ENCODE measurements around the gene LTBP1. TPM values are rescaled to one million over a fixed set of nuclear protein-coding genes. Genes with fewer than 3 reads are reported as not detected.

Gene LTBP1
- total RNA-seq, 1 donor from 2014 or later = 29.7 TPM

- Histone ChIP-seq H3K4me3 (ENCODE audit: insufficient read depth, low read depth, low read length) (no peak overlapping the region), H2AFZ (ENCODE audit: low read depth, low read length) (no peak overlapping the region), H3K27me3 (ENCODE audit: insufficient read depth, low read length) (no peaks in the 10 kb centered on the region), H4K20me1 (ENCODE audit: insufficient read depth, low read length) (no peaks in the 10 kb centered on the region), H3K9me3 (ENCODE audit: insufficient read depth, low read depth, low read length) (no peaks in the 10 kb centered on the region), H3K4me1 (ENCODE audit: insufficient read depth, low read length) (peaks cover 16% of the 10 kb centered on the region), H3K9ac (ENCODE audit: low read length) (peak overlapping the region; percentile 35), H3K27ac (ENCODE audit: low read depth, low read length) (peak overlapping the region; percentile 55), H3K4me2 (ENCODE audit: low read length) (peak overlapping the region; percentile 17), H3K79me2 (ENCODE audit: insufficient read depth, low read length) (peaks cover 6% of the 10 kb centered on the region), H3K36me3 (ENCODE audit: insufficient read depth, low read length) (no peaks in the 10 kb centered on the region)
- TF ChIP-seq CTCF (IDR thresholded peaks at IDR 0.05; ENCODE audit: insufficient read depth, low read depth, low read length) = no peak
- no peak for TF ChIP-seq EZH2 (IDR thresholded peaks at IDR 0.05; ENCODE audit: insufficient read depth, low read length)
- DNase-seq (ENCODE audit: low read depth) (peak; percentile 76), FAIRE-seq (peak; percentile 26)
- H3K27ac Mint-ChIP-seq (ENCODE audit: unreplicated experiment) = no peak overlapping the region
- H3K4me3 Mint-ChIP-seq (ENCODE audit: unreplicated experiment) = no peak overlapping the region
- H3K4me1 Mint-ChIP-seq (ENCODE audit: low read depth, unreplicated experiment) = peaks cover 9% of the 10 kb centered on the region
- no peaks in the 10 kb centered on the region for H3K27me3 Mint-ChIP-seq (ENCODE audit: low read depth, unreplicated experiment)
- peaks cover 2% of the 10 kb centered on the region for H3K9me3 Mint-ChIP-seq (ENCODE audit: unreplicated experiment)
- no peaks in the 10 kb centered on the region for H3K36me3 Mint-ChIP-seq (ENCODE audit: low read depth, unreplicated experiment)
Observed at GRCh38 chr2:33236482-33237385, 290.0 kb downstream of the LTBP1 start.

GRCh38 chr2:33238111-33238510, 291.4 kb downstream of the LTBP1 start:
- Mint-ChIP-seq H3K27ac (ENCODE audit: unreplicated experiment) (no peak overlapping the region), H3K36me3 (ENCODE audit: low read depth, unreplicated experiment) (no peaks in the 10 kb centered on the region), H3K9me3 (ENCODE audit: unreplicated experiment) (peaks cover 2% of the 10 kb centered on the region), H3K27me3 (ENCODE audit: low read depth, unreplicated experiment) (no peaks in the 10 kb centered on the region), H3K4me3 (ENCODE audit: unreplicated experiment) (no peak overlapping the region), H3K4me1 (ENCODE audit: low read depth, unreplicated experiment) (peaks cover 9% of the 10 kb centered on the region)
- Histone ChIP-seq H3K9ac (ENCODE audit: low read length) (peak overlapping the region; percentile 48), H3K27me3 (ENCODE audit: insufficient read depth, low read length) (no peaks in the 10 kb centered on the region), H3K27ac (ENCODE audit: low read depth, low read length) (peak overlapping the region; percentile 62), H4K20me1 (ENCODE audit: insufficient read depth, low read length) (no peaks in the 10 kb centered on the region), H3K79me2 (ENCODE audit: insufficient read depth, low read length) (peaks cover 6% of the 10 kb centered on the region), H3K9me3 (ENCODE audit: insufficient read depth, low read depth, low read length) (no peaks in the 10 kb centered on the region), H3K36me3 (ENCODE audit: insufficient read depth, low read length) (no peaks in the 10 kb centered on the region), H3K4me1 (ENCODE audit: insufficient read depth, low read length) (peaks cover 26% of the 10 kb centered on the region), H2AFZ (ENCODE audit: low read depth, low read length) (no peak overlapping the region), H3K4me3 (ENCODE audit: insufficient read depth, low read depth, low read length) (no peak overlapping the region), H3K4me2 (ENCODE audit: low read length) (no peak overlapping the region)
- no peak for TF ChIP-seq CTCF (IDR thresholded peaks at IDR 0.05; ENCODE audit: insufficient read depth, low read depth, low read length)
- no peak for TF ChIP-seq EZH2 (IDR thresholded peaks at IDR 0.05; ENCODE audit: insufficient read depth, low read length)
- FAIRE-seq = peak; percentile 63
- DNase-seq (ENCODE audit: low read depth) = peak; percentile 73

GRCh38 chr2:33240178-33240577, 293.4 kb downstream of the LTBP1 start:
- Histone ChIP-seq H2AFZ (ENCODE audit: low read depth, low read length) (no peak overlapping the region), H3K27ac (ENCODE audit: low read depth, low read length) (peak overlapping the region; percentile 61), H3K4me3 (ENCODE audit: insufficient read depth, low read depth, low read length) (no peak overlapping the region), H3K4me1 (ENCODE audit: insufficient read depth, low read length) (peaks cover 28% of the 10 kb centered on the region), H3K79me2 (ENCODE audit: insufficient read depth, low read length) (peaks cover 6% of the 10 kb centered on the region), H3K9ac (ENCODE audit: low read length) (no peak overlapping the region), H3K4me2 (ENCODE audit: low read length) (no peak overlapping the region), H3K9me3 (ENCODE audit: insufficient read depth, low read depth, low read length) (no peaks in the 10 kb centered on the region), H3K36me3 (ENCODE audit: insufficient read depth, low read length) (no peaks in the 10 kb centered on the region), H3K27me3 (ENCODE audit: insufficient read depth, low read length) (no peaks in the 10 kb centered on the region), H4K20me1 (ENCODE audit: insufficient read depth, low read length) (no peaks in the 10 kb centered on the region)
- Mint-ChIP-seq H3K9me3 (ENCODE audit: unreplicated experiment) (peaks cover 2% of the 10 kb centered on the region), H3K27ac (ENCODE audit: unreplicated experiment) (peak overlapping the region; percentile 58), H3K27me3 (ENCODE audit: low read depth, unreplicated experiment) (no peaks in the 10 kb centered on the region), H3K4me1 (ENCODE audit: low read depth, unreplicated experiment) (peaks cover 18% of the 10 kb centered on the region), H3K36me3 (ENCODE audit: low read depth, unreplicated experiment) (no peaks in the 10 kb centered on the region), H3K4me3 (ENCODE audit: unreplicated experiment) (no peak overlapping the region)
- TF ChIP-seq CTCF (IDR thresholded peaks at IDR 0.05; ENCODE audit: insufficient read depth, low read depth, low read length) (no peak), EZH2 (IDR thresholded peaks at IDR 0.05; ENCODE audit: insufficient read depth, low read length) (no peak)
- FAIRE-seq = peak; percentile 64
- peak; percentile 84 for DNase-seq (ENCODE audit: low read depth)

Data from astrocyte (in vitro differentiated cells and primary cell).